DOHH2 (cell line): ENCODE data around the gene SLC9A9.

Experiments used
- H3F3A ChIP-seq: fragments of 200-600 bp; sonication (generic), shearing (Covaris generic); 2 replicates; pipeline ENCODE4 v1.6.0; 2016; ENCODE audit warnings: antibody characterized with exemption, mild to moderate bottlenecking; ENCODE audit not compliant: control insufficient read depth, insufficient read depth
- H3K27ac ChIP-seq: fragments of 200-600 bp; sonication (generic); 2 replicates; pipeline ENCODE4 v1.5.1; 2014; ENCODE audit warnings: low read depth, mild to moderate bottlenecking, low read length, moderate library complexity
- H3K27me3 ChIP-seq: fragments of 200-600 bp; sonication (generic); 2 replicates; pipeline ENCODE4 v1.6.1; 2014; ENCODE audit warnings: mild to moderate bottlenecking, low read length, mixed read lengths; ENCODE audit not compliant: control insufficient read depth
- H3K36me3 ChIP-seq: fragments of 200-600 bp; sonication (generic); 2 replicates; pipeline ENCODE4 v1.6.1; 2014; ENCODE audit warnings: mild to moderate bottlenecking, low read length, moderate library complexity, mixed read lengths; ENCODE audit not compliant: control insufficient read depth
- H3K4me1 ChIP-seq: fragments of 200-600 bp; sonication (generic); 2 replicates; pipeline ENCODE4 v1.6.1; 2014; ENCODE audit warnings: mild to moderate bottlenecking, low read length, mixed read lengths; ENCODE audit not compliant: control insufficient read depth
- H3K4me2 ChIP-seq: fragments of 200-600 bp; sonication (generic); 2 replicates; pipeline ENCODE4 v1.6.0; 2014; ENCODE audit warnings: mild to moderate bottlenecking, low read length, moderate library complexity
- H3K4me3 ChIP-seq: fragments of 200-600 bp; sonication (generic); 2 replicates; pipeline ENCODE4 v1.5.1; 2014; ENCODE audit warnings: mild to moderate bottlenecking, low read length, mixed read lengths
- H3K79me2 ChIP-seq: fragments of 200-600 bp; sonication (generic); 2 replicates; pipeline ENCODE4 v1.6.1; 2014; ENCODE audit warnings: mild to moderate bottlenecking, low read length, mixed read lengths; ENCODE audit not compliant: control insufficient read depth
- H3K9me2 ChIP-seq: fragments of 200-600 bp; sonication (generic); replicated peaks from 2 replicates; pipeline ENCODE4 v1.6.1; 2014; ENCODE audit warnings: mild to moderate bottlenecking, low read length, mixed read lengths; ENCODE audit not compliant: control insufficient read depth
- H3K9me3 ChIP-seq: fragments of 200-600 bp; sonication (generic); 2 replicates; pipeline ENCODE4 v1.6.1; 2014; ENCODE audit warnings: antibody characterized with exemption, low read length, mixed read lengths; ENCODE audit not compliant: control insufficient read depth, insufficient read depth
- H4K20me1 ChIP-seq: fragments of 200-600 bp; sonication (generic); 2 replicates; pipeline ENCODE4 v1.6.0; 2014; ENCODE audit warnings: low read depth, mild to moderate bottlenecking, antibody characterized with exemption, low read length, moderate library complexity; ENCODE audit not compliant: control insufficient read depth, insufficient read depth
- EZH2phosphoT487 ChIP-seq: fragments of 200-600 bp; sonication (generic); IDR thresholded peaks from 2 replicates; pipeline ENCODE4 v1.6.1; 2017; ENCODE audit warnings: borderline replicate concordance, mild to moderate bottlenecking, antibody characterized with exemption, low read length, moderate library complexity, mixed read lengths
- TF ChIP-seq, protein P1 (sequence below): fragments of 200-600 bp; sonication (generic); IDR thresholded peaks from one replicate; pipeline ENCODE4 v1.5.1; 2014; ENCODE audit warnings: antibody characterized with exemption, mild to moderate bottlenecking, low read depth, low read length; ENCODE audit not compliant: poor library complexity, severe bottlenecking

The SLC9A9 gene

GRCh38 chr3:143831208-143831607, 17.1 kb downstream of the SLC9A9 start:
- TF ChIP-seq, protein P1, sequence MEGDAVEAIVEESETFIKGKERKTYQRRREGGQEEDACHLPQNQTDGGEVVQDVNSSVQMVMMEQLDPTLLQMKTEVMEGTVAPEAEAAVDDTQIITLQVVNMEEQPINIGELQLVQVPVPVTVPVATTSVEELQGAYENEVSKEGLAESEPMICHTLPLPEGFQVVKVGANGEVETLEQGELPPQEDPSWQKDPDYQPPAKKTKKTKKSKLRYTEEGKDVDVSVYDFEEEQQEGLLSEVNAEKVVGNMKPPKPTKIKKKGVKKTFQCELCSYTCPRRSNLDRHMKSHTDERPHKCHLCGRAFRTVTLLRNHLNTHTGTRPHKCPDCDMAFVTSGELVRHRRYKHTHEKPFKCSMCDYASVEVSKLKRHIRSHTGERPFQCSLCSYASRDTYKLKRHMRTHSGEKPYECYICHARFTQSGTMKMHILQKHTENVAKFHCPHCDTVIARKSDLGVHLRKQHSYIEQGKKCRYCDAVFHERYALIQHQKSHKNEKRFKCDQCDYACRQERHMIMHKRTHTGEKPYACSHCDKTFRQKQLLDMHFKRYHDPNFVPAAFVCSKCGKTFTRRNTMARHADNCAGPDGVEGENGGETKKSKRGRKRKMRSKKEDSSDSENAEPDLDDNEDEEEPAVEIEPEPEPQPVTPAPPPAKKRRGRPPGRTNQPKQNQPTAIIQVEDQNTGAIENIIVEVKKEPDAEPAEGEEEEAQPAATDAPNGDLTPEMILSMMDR, result no peak
- no peak for TF ChIP-seq EZH2phosphoT487
- Histone ChIP-seq H3K9me3 (no peaks in the 10 kb centered on the region), H3K79me2 (no peaks in the 10 kb centered on the region), H3K4me2 (no peak overlapping the region), H3K27ac (no peak overlapping the region), H4K20me1 (no peaks in the 10 kb centered on the region), H3F3A (no peaks in the 10 kb centered on the region), H3K4me1 (no peaks in the 10 kb centered on the region), H3K9me2 (no peaks in the 10 kb centered on the region; the same call in 1 of the 2 replicates), H3K27me3 (peaks cover 2% of the 10 kb centered on the region; the same call in 1 of the 2 replicates), H3K36me3 (no peaks in the 10 kb centered on the region), H3K4me3 (no peak overlapping the region)

DNA sequence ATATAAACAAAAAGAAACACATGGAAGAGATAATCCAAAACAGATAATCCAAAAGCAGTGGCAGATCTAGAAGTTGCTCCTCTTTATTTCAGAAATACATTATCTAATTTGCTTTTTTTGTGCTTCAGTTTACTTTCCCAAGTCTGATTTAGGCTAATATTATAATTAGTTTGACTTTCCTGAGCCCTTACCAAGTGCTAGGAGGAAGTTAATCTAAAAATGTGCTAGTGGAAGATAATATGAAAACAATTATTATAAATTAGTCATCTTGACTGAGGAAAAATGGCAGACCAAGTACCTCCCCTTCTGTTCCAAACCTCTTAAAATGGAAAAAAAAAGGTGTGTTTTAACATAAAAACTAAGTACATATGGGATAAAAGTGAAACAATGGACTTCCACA, 17.5 kb downstream of the SLC9A9 start:
- Histone ChIP-seq H4K20me1 (no peaks in the 10 kb centered on the region), H3F3A (no peaks in the 10 kb centered on the region), H3K36me3 (no peaks in the 10 kb centered on the region), H3K79me2 (no peaks in the 10 kb centered on the region), H3K27me3 (no peaks in the 10 kb centered on the region), H3K9me2 (no peaks in the 10 kb centered on the region; the same call in 1 of the 2 replicates), H3K27ac (no peak overlapping the region), H3K4me2 (no peak overlapping the region), H3K9me3 (no peaks in the 10 kb centered on the region), H3K4me3 (no peak overlapping the region), H3K4me1 (no peaks in the 10 kb centered on the region)
- no peak for TF ChIP-seq EZH2phosphoT487
- TF ChIP-seq, protein P1, result no peak

GRCh38 chr3:143830063-143830462, 18.2 kb downstream of the SLC9A9 start:
- H3K27ac ChIP-seq, result no peak overlapping the region

More at GRCh38 chr3:143830063-143830462, 18.2 kb downstream of the SLC9A9 start:
- H4K20me1 ChIP-seq, result no peaks in the 10 kb centered on the region
- no peaks in the 10 kb centered on the region for H3K27me3 ChIP-seq
- peaks cover 5% of the 10 kb centered on the region for H3K4me1 ChIP-seq
- no peaks in the 10 kb centered on the region for H3F3A ChIP-seq
- H3K9me3 ChIP-seq, result no peaks in the 10 kb centered on the region
- H3K79me2 ChIP-seq, result no peaks in the 10 kb centered on the region
- TF ChIP-seq, protein P1, result no peak
- no peak for TF ChIP-seq EZH2phosphoT487
- no peaks in the 10 kb centered on the region for H3K36me3 ChIP-seq
- H3K4me2 ChIP-seq, result no peak overlapping the region
- no peaks in the 10 kb centered on the region; the same call in 1 of the 2 replicates for H3K9me2 ChIP-seq
- no peak overlapping the region for H3K4me3 ChIP-seq
